HepG2 (cell line): ENCODE data around the gene EFCAB11. TPM values are rescaled to one million over a fixed set of nuclear protein-coding genes. Genes with fewer than 3 reads are reported as not detected.

Experiments used
- ATAC-seq: fragments of 200-7000 bp; cut with Tn5 transposase; 3 replicates; pipeline ENCODE4 v1.9.1; 2020; ENCODE audit warnings: mild to moderate bottlenecking, moderate library complexity
- BruUV-seq: library from RNA; stranded (reverse); fragments of 400-500 nt; replicated peaks from 2 replicates; lab custom pipeline; 2021; lab: Mats Ljungman, UMichigan
- CTCF ChIA-PET: fragments of 300-600 bp; formaldehyde crosslinking; extraction: SDS; loops from one replicate; lab custom pipeline; 2021; ENCODE audit warnings: low total read pairs, inconsistent platforms, low intra/inter-chr PET ratio; lab: Yijun Ruan, JAX
- POLR2A ChIA-PET: fragments of 350-600 bp; sonication (Branson Sonifier 250); formaldehyde crosslinking; loops from one replicate; lab custom pipeline; 2020; ENCODE audit warnings: antibody characterized with exemption, inconsistent platforms; lab: Yijun Ruan, JAX
- DNase-seq: peaks from one replicate; pipeline ENCODE4 v3.0.0-alpha.2; 2015; ENCODE audit warnings: low spot score
- FAIRE-seq: peaks from 3 replicates; lab custom pipeline; 2011; peaks lifted over from hg19 to GRCh38; lab: Jason Lieb, UNC
- H2AFZ ChIP-seq: one replicate; pipeline ENCODE4 v1.6.1; 2011; ENCODE audit warnings: low read length, inconsistent platforms
- H3K27ac ChIP-seq: fragments of 300-600 bp; 3 replicates; pipeline ENCODE4 v1.8.0; 2011; ENCODE audit warnings: mixed run types, mild to moderate bottlenecking, mixed read lengths, low read length, inconsistent platforms; ENCODE audit not compliant: insufficient read depth; ENCODE audit errors: extremely low read length
- H3K27me3 ChIP-seq, 2 experiments: fragments of 200-600 bp in 1 of 2; 2 replicates in 1 of 2; 3 replicates in 1 of 2; pipeline versions ENCODE4 v1.6.0 to v1.8.0; 2011; ENCODE audit warnings: low read length in 2 of 2, mild to moderate bottlenecking in 2 of 2, moderate library complexity in 2 of 2, inconsistent platforms in 1 of 2; ENCODE audit not compliant: insufficient read depth in 2 of 2, control insufficient read depth in 1 of 2
- H3K36me3 ChIP-seq, 2 experiments: fragments of 200-600 bp in 1 of 2; replicated peaks in 1 of 2; 2 replicates in 1 of 2; 3 replicates in 1 of 2; pipeline versions ENCODE4 v1.5.1 to v1.8.0; 2011; ENCODE audit warnings: low read length in 2 of 2, inconsistent platforms in 1 of 2; ENCODE audit not compliant: insufficient read depth in 2 of 2, control insufficient read depth in 1 of 2
- H3K4me1 ChIP-seq: 2 replicates; pipeline ENCODE4 v1.5.1; 2012; ENCODE audit warnings: low read length, inconsistent platforms; ENCODE audit not compliant: insufficient read depth
- H3K4me2 ChIP-seq: 2 replicates; pipeline ENCODE4 v1.6.0; 2011; ENCODE audit warnings: low read depth, low read length, inconsistent platforms
- H3K4me3 ChIP-seq, 3 experiments: fragments of 200-600 bp in 1 of 3; sonication (generic), shearing (Covaris generic) in 1 of 3; replicated peaks in 1 of 3; 2 replicates each; pipeline ENCODE4 v1.5.1; 2011 to 2016; ENCODE audit warnings: low read length in 3 of 3, inconsistent platforms in 2 of 3, low read depth in 2 of 3, mild to moderate bottlenecking in 2 of 3, control low read depth in 1 of 3, mixed read lengths in 1 of 3; ENCODE audit not compliant: insufficient read depth in 1 of 3
- H3K79me2 ChIP-seq: one replicate; pipeline ENCODE4 v1.6.1; 2011; ENCODE audit warnings: low read length, inconsistent platforms; ENCODE audit not compliant: insufficient read depth
- H3K9ac ChIP-seq: 2 replicates; pipeline ENCODE4 v1.6.0; 2011; ENCODE audit warnings: mild to moderate bottlenecking, low read depth, low read length, inconsistent platforms; ENCODE audit not compliant: insufficient read depth
- H3K9me3 ChIP-seq: 2 replicates; pipeline ENCODE4 v1.5.1; 2012; ENCODE audit warnings: mild to moderate bottlenecking, low read length
- H4K20me1 ChIP-seq: 2 replicates; pipeline ENCODE4 v1.6.0; 2011; ENCODE audit warnings: inconsistent platforms, mild to moderate bottlenecking, low read length, moderate library complexity; ENCODE audit not compliant: insufficient read depth
- KLF9 ChIP-seq: IDR thresholded peaks from 2 replicates; pipeline ENCODE4 v1.6.1; 2016; ENCODE audit warnings: low read depth
- MED13 ChIP-seq: sonication (generic); formaldehyde crosslinking; IDR thresholded peaks from 2 replicates; pipeline ENCODE4 v1.5.0; 2020; ENCODE audit warnings: missing genetic modification reagents
- MTA3 ChIP-seq: sonication (generic); formaldehyde crosslinking; IDR thresholded peaks from 2 replicates; pipeline ENCODE4 v1.4.0; 2020; ENCODE audit warnings: missing genetic modification reagents
- MYC ChIP-seq: sonication (generic); formaldehyde crosslinking; IDR thresholded peaks from 2 replicates; pipeline ENCODE4 v1.9.0; 2021; ENCODE audit warnings: missing genetic modification reagents, borderline replicate concordance
- SP1 ChIP-seq, 2 experiments: fragments of 450-650 bp in 1 of 2; sonication (generic) in 1 of 2; formaldehyde crosslinking in 1 of 2; IDR thresholded peaks; 2 replicates each; pipeline versions ENCODE4 v1.4.0 to v1.6.1; 2016 to 2020; ENCODE audit warnings: missing genetic modification reagents in 1 of 2
- ZNF224 ChIP-seq: sonication (generic); formaldehyde crosslinking; IDR thresholded peaks from 2 replicates; pipeline ENCODE4 v1.5.0; 2020; ENCODE audit warnings: mild to moderate bottlenecking, missing genetic modification reagents
- ZNF768 ChIP-seq: sonication (generic); formaldehyde crosslinking; IDR thresholded peaks from 2 replicates; pipeline ENCODE4 v1.4.0; 2020; ENCODE audit warnings: missing genetic modification reagents
- WGBS: methylation state at CpG from one replicate; pipeline ENCODE4 v1.1.6; 2017; ENCODE audit warnings: low lambda C conversion rate; 5-methylcytosine and 5-hydroxymethylcytosine counted together
- in situ Hi-C: cut with HindIII; loops from 2 replicates; pipeline ENCODE4 v1.10.0; 2017; ENCODE audit warnings: low pct_unique_long_range_greater_than_20kb; ENCODE audit not compliant: extremely low pct_ligation_motif_present
- intact Hi-C: fragments of 100-400 bp; cut with micrococcal nuclease; formaldehyde crosslinking; loops from one replicate; pipeline ENCODE4 v1.10.0; 2022; ENCODE audit not compliant: unreplicated experiment
- polyA plus RNA-seq, 8 experiments: library from polyadenylated mRNA; depleted of rRNA in 3 of 8; stranded (reverse) in 7 of 8; unstranded in 1 of 8; fragments of >200 nt; fragmentation: Illumina TruSeq in 4 of 8; extraction: Trizol in 4 of 8; gene quantifications; 2 replicates each; pipeline versions ENCODE4 v1.2.1 to v1.2.3, GENCODE V29; 2011 to 2016; ENCODE audit warnings: low read depth in 4 of 8, missing spikeins in 1 of 8, mixed read lengths in 1 of 8; ENCODE audit not compliant: insufficient read depth in 1 of 8
- total RNA-seq, 5 experiments: library from RNA; depleted of rRNA; stranded (reverse); fragments of >200 nt; fragmentation: Illumina TruSeq; extraction: Trizol; gene quantifications; 2 replicates each; pipeline ENCODE4 v1.2.3, GENCODE V29; 2016; ENCODE audit warnings: low read depth in 1 of 5
- TF ChIP-seq, protein P1 (sequence below): sonication (generic); formaldehyde crosslinking; IDR thresholded peaks from 2 replicates; pipeline ENCODE4 v1.4.0; 2020; ENCODE audit warnings: mild to moderate bottlenecking, missing genetic modification reagents, borderline replicate concordance

EFCAB11 gene
- total and polyA plus RNA-seq, 2 of the 13 experiments (the other 11 are each of a cell fraction or from before 2014, with no cell fraction given) = 8.2 to 31.5 TPM

DNA sequence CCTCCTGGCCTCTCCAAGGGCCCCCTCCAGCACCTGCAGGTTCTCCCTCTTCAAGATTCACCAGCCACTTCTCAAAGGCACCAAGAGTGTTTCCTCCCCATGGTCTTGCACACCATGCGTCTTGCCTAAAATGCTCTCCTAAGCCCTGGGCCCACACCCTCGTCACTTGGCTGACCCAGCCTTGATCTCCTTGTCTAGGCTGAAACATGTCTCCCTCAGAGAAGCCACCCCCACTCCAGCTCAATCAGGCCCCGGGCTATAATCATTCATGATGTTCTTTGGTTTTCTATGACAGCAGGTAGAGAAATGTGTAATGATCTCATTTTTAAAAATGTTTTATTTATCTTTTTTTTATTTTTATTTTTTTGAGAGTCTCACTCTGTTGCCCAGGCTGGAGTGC lies 88.1 kb downstream of the EFCAB11 start (continued):
- TF ChIP-seq, protein P1, sequence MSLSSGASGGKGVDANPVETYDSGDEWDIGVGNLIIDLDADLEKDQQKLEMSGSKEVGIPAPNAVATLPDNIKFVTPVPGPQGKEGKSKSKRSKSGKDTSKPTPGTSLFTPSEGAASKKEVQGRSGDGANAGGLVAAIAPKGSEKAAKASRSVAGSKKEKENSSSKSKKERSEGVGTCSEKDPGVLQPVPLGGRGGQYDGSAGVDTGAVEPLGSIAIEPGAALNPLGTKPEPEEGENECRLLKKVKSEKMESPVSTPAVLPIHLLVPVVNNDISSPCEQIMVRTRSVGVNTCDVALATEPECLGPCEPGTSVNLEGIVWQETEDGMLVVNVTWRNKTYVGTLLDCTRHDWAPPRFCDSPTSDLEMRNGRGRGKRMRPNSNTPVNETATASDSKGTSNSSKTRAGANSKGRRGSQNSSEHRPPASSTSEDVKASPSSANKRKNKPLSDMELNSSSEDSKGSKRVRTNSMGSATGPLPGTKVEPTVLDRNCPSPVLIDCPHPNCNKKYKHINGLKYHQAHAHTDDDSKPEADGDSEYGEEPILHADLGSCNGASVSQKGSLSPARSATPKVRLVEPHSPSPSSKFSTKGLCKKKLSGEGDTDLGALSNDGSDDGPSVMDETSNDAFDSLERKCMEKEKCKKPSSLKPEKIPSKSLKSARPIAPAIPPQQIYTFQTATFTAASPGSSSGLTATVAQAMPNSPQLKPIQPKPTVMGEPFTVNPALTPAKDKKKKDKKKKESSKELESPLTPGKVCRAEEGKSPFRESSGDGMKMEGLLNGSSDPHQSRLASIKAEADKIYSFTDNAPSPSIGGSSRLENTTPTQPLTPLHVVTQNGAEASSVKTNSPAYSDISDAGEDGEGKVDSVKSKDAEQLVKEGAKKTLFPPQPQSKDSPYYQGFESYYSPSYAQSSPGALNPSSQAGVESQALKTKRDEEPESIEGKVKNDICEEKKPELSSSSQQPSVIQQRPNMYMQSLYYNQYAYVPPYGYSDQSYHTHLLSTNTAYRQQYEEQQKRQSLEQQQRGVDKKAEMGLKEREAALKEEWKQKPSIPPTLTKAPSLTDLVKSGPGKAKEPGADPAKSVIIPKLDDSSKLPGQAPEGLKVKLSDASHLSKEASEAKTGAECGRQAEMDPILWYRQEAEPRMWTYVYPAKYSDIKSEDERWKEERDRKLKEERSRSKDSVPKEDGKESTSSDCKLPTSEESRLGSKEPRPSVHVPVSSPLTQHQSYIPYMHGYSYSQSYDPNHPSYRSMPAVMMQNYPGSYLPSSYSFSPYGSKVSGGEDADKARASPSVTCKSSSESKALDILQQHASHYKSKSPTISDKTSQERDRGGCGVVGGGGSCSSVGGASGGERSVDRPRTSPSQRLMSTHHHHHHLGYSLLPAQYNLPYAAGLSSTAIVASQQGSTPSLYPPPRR (CRISPR knock-in tag) = no peak
- no peak for TF ChIP-seq MTA3
- TF ChIP-seq, all 625 proteins: peak for 0

DNA sequence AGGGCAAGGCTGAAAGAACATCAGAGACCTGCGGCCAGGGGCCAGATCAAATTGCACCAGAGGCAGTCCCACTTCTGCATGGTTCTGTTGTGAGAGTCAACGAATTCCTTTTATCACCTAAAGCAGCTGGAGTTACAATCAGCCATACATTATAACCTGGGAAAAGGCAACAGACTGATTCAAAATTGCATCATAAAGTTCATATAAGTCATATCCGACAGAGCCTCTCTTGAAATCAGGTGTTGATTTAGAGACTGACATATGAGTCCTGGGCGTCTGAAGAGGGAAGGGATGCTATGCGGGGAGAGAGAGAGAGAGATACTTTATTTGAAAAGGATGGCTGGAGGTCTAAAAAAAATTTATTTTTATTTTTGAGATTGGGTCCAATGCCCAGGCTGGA lies 89.4 kb downstream of the EFCAB11 start:
- POLR2A ChIA-PET = no interaction called here
- Histone ChIP-seq H3K9ac (no peak overlapping the region), H3K36me3 (peaks cover 0 to 3% of the 10 kb centered on the region in 2 experiments; a peak in 1 of 5 replicates), H3K79me2 (no peaks in the 10 kb centered on the region)
- no TSS peak for BruUV-seq
- 94% methylated on average over 5 of the region's 5 CpGs for WGBS
- intact Hi-C loops = no loop called here
- no peak for TF ChIP-seq KLF9 (CRISPR knock-in tag)
- TF ChIP-seq ZNF224 (CRISPR knock-in tag) = no peak
- no peak for TF ChIP-seq ZNF768 (CRISPR knock-in tag)
- TF ChIP-seq MYC = no peak
- no peak for TF ChIP-seq MED13 (CRISPR knock-in tag)
- no peak for TF ChIP-seq SP1 (IDR thresholded peaks at IDR 0.05)
- TF ChIP-seq SP1 (CRISPR knock-in tag; IDR thresholded peaks at IDR 0.05) = no peak
- TF ChIP-seq, all 625 proteins: peak for 0
- in situ Hi-C loops = no loop called here
- Histone ChIP-seq H3K4me2 (no peak overlapping the region), H3K27me3 (no peaks in the 10 kb centered on the region), H3K4me3 (no peak overlapping the region), H4K20me1 (no peaks in the 10 kb centered on the region), H2AFZ (no peak overlapping the region), H3K9me3 (peaks cover 4% of the 10 kb centered on the region; the same call in 1 of the 2 replicates), H3K27ac (no peak overlapping the region), H3K4me1 (no peaks in the 10 kb centered on the region)
- ATAC-seq (no peak), FAIRE-seq (no peak), DNase-seq (no peak)
- CTCF ChIA-PET = no interaction called here
